K562 (cell line): ENCODE measurements around the gene TPRG1L. TPM values are rescaled to one million over a fixed set of nuclear protein-coding genes. Genes with fewer than 3 reads are reported as not detected.

ENCODE experiments used
- BMI1 ChIP-seq: fragments of 150-350 bp; IDR thresholded peaks from 2 replicates; pipeline ENCODE4 v1.6.1; 2014; ENCODE audit warnings: low read length
- CHD1 ChIP-seq: fragments of 200-600 bp; sonication (generic); IDR thresholded peaks from one replicate; pipeline ENCODE4 v1.6.1; 2012; ENCODE audit warnings: mild to moderate bottlenecking, moderate library complexity, low read length, inconsistent platforms
- CREBBP ChIP-seq: IDR thresholded peaks from one replicate; pipeline ENCODE4 v1.6.1; 2012; ENCODE audit warnings: low read depth, mild to moderate bottlenecking, control low read depth, inconsistent platforms, low read length
- E2F3 ChIP-seq: fragments of 250-450 bp; sonication (Bioruptor Pico); IDR thresholded peaks from 2 replicates; pipeline ENCODE4 v1.4.0; 2020; ENCODE audit warnings: mild to moderate bottlenecking
- EZH2 ChIP-seq: IDR thresholded peaks from 2 replicates; pipeline ENCODE4 v1.6.1; 2012; ENCODE audit warnings: low read depth, mild to moderate bottlenecking, inconsistent platforms, low read length, borderline replicate concordance
- FOXK2 ChIP-seq, 2 experiments: fragments of 450-650 bp; IDR thresholded peaks in 1 of 2; conservative IDR thresholded peaks in 1 of 2; 2 replicates each; pipeline ENCODE4 v1.6.1; 2016; ENCODE audit warnings: low read depth in 2 of 2, mild to moderate bottlenecking in 1 of 2
- FOXP4 ChIP-seq: sonication (generic); formaldehyde crosslinking; IDR thresholded peaks from 2 replicates; pipeline ENCODE4 v1.8.0; 2022; ENCODE audit warnings: mild to moderate bottlenecking, missing genetic modification reagents, borderline replicate concordance
- GTF2A2 ChIP-seq: IDR thresholded peaks from 2 replicates; pipeline ENCODE4 v1.6.1; 2016; ENCODE audit warnings: mild to moderate bottlenecking, missing genetic modification characterization, missing compliant biosample characterization
- HMBOX1 ChIP-seq: sonication (generic); IDR thresholded peaks from 2 replicates; pipeline ENCODE4 v1.6.1; 2016
- KDM1A ChIP-seq, 2 experiments: fragments of 450-650 bp; IDR thresholded peaks; 2 replicates each; pipeline ENCODE4 v1.6.1; 2016; ENCODE audit warnings: mild to moderate bottlenecking in 2 of 2
- MXI1 ChIP-seq: IDR thresholded peaks from 2 replicates; pipeline ENCODE4 v1.6.1; 2011; ENCODE audit warnings: low read depth, mild to moderate bottlenecking, improper control_type of control experiment, low read length
- NONO ChIP-seq, 2 experiments: fragments of 200-400 bp in 1 of 2; fragments of 450-650 bp in 1 of 2; formaldehyde crosslinking in 1 of 2; IDR thresholded peaks; 2 replicates each; pipeline ENCODE4 v1.6.1; 2017; ENCODE audit warnings: low read depth in 2 of 2, mild to moderate bottlenecking in 2 of 2, moderate library complexity in 2 of 2, low read length in 1 of 2
- PRMT5 ChIP-seq: sonication (generic); formaldehyde crosslinking; IDR thresholded peaks from 2 replicates; pipeline ENCODE4 v1.5.0; 2020; ENCODE audit warnings: missing genetic modification reagents
- RNF2 ChIP-seq: sonication (generic); IDR thresholded peaks from 2 replicates; pipeline ENCODE4 v1.6.1; 2016
- RUNX1 ChIP-seq: sonication (generic); IDR thresholded peaks from 2 replicates; pipeline ENCODE4 v1.6.1; 2016; ENCODE audit warnings: antibody characterized with exemption, low read depth
- STAT5B ChIP-seq: fragments of 250-450 bp; sonication (Bioruptor Pico); IDR thresholded peaks from 2 replicates; pipeline ENCODE4 v1.8.0; 2021; ENCODE audit warnings: mild to moderate bottlenecking, inconsistent platforms
- TFAP4 ChIP-seq: sonication (generic); formaldehyde crosslinking; IDR thresholded peaks from 2 replicates; pipeline ENCODE4 v1.8.0; 2022; ENCODE audit warnings: missing genetic modification reagents, mild to moderate bottlenecking, moderate library complexity, borderline replicate concordance
- ZBTB12 ChIP-seq: fragments of 250-450 bp; sonication (Bioruptor Pico); IDR thresholded peaks from 2 replicates; pipeline ENCODE4 v1.4.0; 2020
- ZC3H8 ChIP-seq: fragments of 450-650 bp; IDR thresholded peaks from 2 replicates; pipeline ENCODE4 v1.6.1; 2017
- ZFPM2 ChIP-seq: fragments of 250-450 bp; sonication (Bioruptor Pico); IDR thresholded peaks from 2 replicates; pipeline ENCODE4 v1.5.1; 2022; ENCODE audit warnings: mild to moderate bottlenecking
- ZNF133 ChIP-seq: fragments of 250-450 bp; sonication (Bioruptor Pico); IDR thresholded peaks from 2 replicates; pipeline ENCODE4 v1.4.0; 2020; ENCODE audit warnings: mild to moderate bottlenecking
- ZNF347 ChIP-seq: fragments of 450-650 bp; formaldehyde crosslinking; IDR thresholded peaks from 2 replicates; pipeline ENCODE4 v1.4.0; 2020; ENCODE audit warnings: low read depth, mild to moderate bottlenecking, moderate library complexity
- ZNF584 ChIP-seq: fragments of 200-800 bp; sonication (Bioruptor generic); IDR thresholded peaks from 2 replicates; pipeline ENCODE4 v1.6.1; 2016; ENCODE audit warnings: low read depth, mild to moderate bottlenecking, missing genetic modification characterization, missing compliant biosample characterization
- ZNF75A ChIP-seq: fragments of 450-650 bp; formaldehyde crosslinking; IDR thresholded peaks from 2 replicates; pipeline ENCODE4 v1.4.0; 2020; ENCODE audit warnings: mild to moderate bottlenecking
- ZNF780A ChIP-seq: fragments of 250-450 bp; sonication (Bioruptor Pico); IDR thresholded peaks from 2 replicates; pipeline ENCODE4 v1.5.0; 2021; ENCODE audit warnings: mild to moderate bottlenecking
- ZNF785 ChIP-seq: fragments of 250-450 bp; sonication (Bioruptor Pico); IDR thresholded peaks from 2 replicates; pipeline ENCODE4 v1.4.0; 2020; ENCODE audit warnings: mild to moderate bottlenecking
- polyA plus RNA-seq, 8 experiments: library from polyadenylated mRNA; depleted of rRNA in 4 of 8; stranded (reverse) in 5 of 8; unstranded in 3 of 8; fragments of >200 nt; fragmentation: Nextera tagmentation in 2 of 8; fragmentation: Illumina TruSeq in 1 of 8; extraction: Ambion mirVana in 2 of 8; extraction: Trizol in 1 of 8; gene quantifications; 2 replicates each; pipeline versions ENCODE4 v1.2.1 to v1.2.3, GENCODE V29; 2011 to 2014; ENCODE audit warnings: inconsistent platforms in 1 of 8, missing spikeins in 1 of 8
- total RNA-seq, 7 experiments: library from RNA; depleted of rRNA in 6 of 7; stranded (reverse); fragments of >200 nt in 6 of 7; fragmentation: Illumina TruSeq in 2 of 7; extraction: Trizol in 2 of 7; gene quantifications; 2 replicates each; pipeline versions ENCODE4 v1.2.1 to v1.2.3, GENCODE V29; 2011 to 2021; ENCODE audit warnings: low replicate concordance in 1 of 7

Gene TPRG1L
- total and polyA plus RNA-seq, 9 of the 15 experiments (the other 6 are each of a cell fraction or from before 2014, with no cell fraction given), result 1.6 to 11.0 (median 6.2) TPM

GRCh38 chr1:3624200-3625136, at the start of gene TPRG1L (continued):
- TF ChIP-seq MXI1 (no peak), ZNF347 (CRISPR knock-in tag) (no peak), ZC3H8 (no peak), FOXK2 (conservative IDR thresholded peaks at IDR 0.05 in 1 of 2, IDR thresholded peaks at IDR 0.05 in 1 of 2; ENCODE audit: low read depth in 2 of 2) (peak; percentile 99 to 100), GTF2A2 (tag) (no peak), ZNF780A (CRISPR knock-in tag) (no peak), ZNF133 (CRISPR knock-in tag) (no peak), RNF2 (no peak), NONO (IDR thresholded peaks at IDR 0.05; ENCODE audit: low read depth in 2 of 2, low read length in 1 of 2) (no peak), E2F3 (CRISPR knock-in tag) (no peak), CHD1 (no peak), ZBTB12 (CRISPR knock-in tag) (no peak), KDM1A (IDR thresholded peaks at IDR 0.05) (no peak), RUNX1 (no peak), STAT5B (CRISPR knock-in tag) (no peak), BMI1 (no peak), TFAP4 (CRISPR knock-in tag) (peak; percentile 83; the same call in 1 of the 2 replicates), FOXP4 (CRISPR knock-in tag) (peak; percentile 88; the same call in 1 of the 2 replicates), ZNF785 (no peak), HMBOX1 (no peak), ZFPM2 (CRISPR knock-in tag) (no peak), CREBBP (no peak), ZNF75A (CRISPR knock-in tag) (no peak), EZH2 (no peak), ZNF584 (CRISPR knock-in tag) (no peak), PRMT5 (CRISPR knock-in tag) (no peak)
